ENCODE data around the gene CHEK2. TPM values are rescaled to one million over a fixed set of nuclear protein-coding genes. Genes with fewer than 3 reads are reported as not detected.
"Not testable (repeated sequence)": the region's sequence is repeated elsewhere in the genome, so short reads cannot be mapped to it uniquely, and the experiment has no call there.

The CHEK2 gene
- total RNA-seq, 1 donor from 2014 or later = 33.7 TPM

- H3K36me3 Mint-ChIP-seq (ENCODE audit: low read depth) = peaks cover 56% of the 10 kb centered on the region
- intact Hi-C loops (cut with micrococcal nuclease) = no loop called here
- peaks cover 16% of the 10 kb centered on the region for H3K4me1 Mint-ChIP-seq (ENCODE audit: low read depth)
- no peaks in the 10 kb centered on the region for H3K27me3 Mint-ChIP-seq (ENCODE audit: low read depth)
- no peak overlapping the region for H3K27ac Mint-ChIP-seq
- DNase-seq (ENCODE audit: low spot score) = no peak
- H3K4me3 Mint-ChIP-seq (ENCODE audit: low read depth) = no peak overlapping the region
- H3K9me3 Mint-ChIP-seq = no peaks in the 10 kb centered on the region
Measured at GRCh38 chr22:28710107-28710506, 31.5 kb downstream of the CHEK2 start.

- Mint-ChIP-seq H3K4me3 (ENCODE audit: low read depth) (no peak overlapping the region), H3K36me3 (ENCODE audit: low read depth) (peaks cover 57% of the 10 kb centered on the region), H3K27ac (no peak overlapping the region), H3K27me3 (ENCODE audit: low read depth) (no peaks in the 10 kb centered on the region), H3K4me1 (ENCODE audit: low read depth) (peaks cover 2% of the 10 kb centered on the region), H3K9me3 (no peaks in the 10 kb centered on the region)
- no peak for DNase-seq (ENCODE audit: low spot score)
- intact Hi-C loops (cut with micrococcal nuclease) = no loop called here
Measured at GRCh38 chr22:28706845-28707244, 34.8 kb downstream of the CHEK2 start.

GRCh38 chr22:28703436-28703835 is 38.2 kb downstream of the CHEK2 start:
- no peaks in the 10 kb centered on the region for H3K27me3 Mint-ChIP-seq (ENCODE audit: low read depth)
- H3K4me3 Mint-ChIP-seq (ENCODE audit: low read depth) = no peak overlapping the region
- no peaks in the 10 kb centered on the region for H3K4me1 Mint-ChIP-seq (ENCODE audit: low read depth)
- no peak for DNase-seq (ENCODE audit: low spot score)
- H3K9me3 Mint-ChIP-seq = no peaks in the 10 kb centered on the region
- intact Hi-C loops (cut with micrococcal nuclease) = no loop called here
- H3K36me3 Mint-ChIP-seq (ENCODE audit: low read depth) = peaks cover 57% of the 10 kb centered on the region
- no peak overlapping the region for H3K27ac Mint-ChIP-seq

- H3K4me3 Mint-ChIP-seq (ENCODE audit: low read depth) = no peak overlapping the region
- H3K36me3 Mint-ChIP-seq (ENCODE audit: low read depth) = peaks cover 56% of the 10 kb centered on the region
- no peak overlapping the region for H3K27ac Mint-ChIP-seq
- intact Hi-C loops (cut with micrococcal nuclease) = no loop called here
- H3K27me3 Mint-ChIP-seq (ENCODE audit: low read depth) = no peaks in the 10 kb centered on the region
- no peaks in the 10 kb centered on the region for H3K4me1 Mint-ChIP-seq (ENCODE audit: low read depth)
- no peaks in the 10 kb centered on the region for H3K9me3 Mint-ChIP-seq
- no peak for DNase-seq (ENCODE audit: low spot score)
Measured at GRCh38 chr22:28702891-28703290, 38.7 kb downstream of the CHEK2 start.

GRCh38 chr22:28693041-28693760 is 48.4 kb downstream of the CHEK2 start:
- intact Hi-C loops (cut with micrococcal nuclease); H3K9me3 Mint-ChIP-seq: not testable (repeated sequence)

GRCh38 chr22:28689796-28690195 is 51.8 kb downstream of the CHEK2 start:
- H3K4me3 Mint-ChIP-seq (ENCODE audit: low read depth); H3K27ac Mint-ChIP-seq; H3K4me1 Mint-ChIP-seq (ENCODE audit: low read depth); DNase-seq (ENCODE audit: low spot score); H3K9me3 Mint-ChIP-seq; H3K27me3 Mint-ChIP-seq (ENCODE audit: low read depth); intact Hi-C loops (cut with micrococcal nuclease): not testable (repeated sequence)
- H3K36me3 Mint-ChIP-seq (ENCODE audit: low read depth) = peaks cover 49% of the 10 kb centered on the region

More at GRCh38 chr22:28693041-28693760, 48.4 kb downstream of the CHEK2 start:
- H3K36me3 Mint-ChIP-seq (ENCODE audit: low read depth) = peaks cover 53% of the 10 kb centered on the region
- H3K4me1 Mint-ChIP-seq (ENCODE audit: low read depth); H3K27ac Mint-ChIP-seq; DNase-seq (ENCODE audit: low spot score); H3K27me3 Mint-ChIP-seq (ENCODE audit: low read depth); H3K4me3 Mint-ChIP-seq (ENCODE audit: low read depth): not testable (repeated sequence)

- H3K4me1 Mint-ChIP-seq (ENCODE audit: low read depth); DNase-seq (ENCODE audit: low spot score); H3K27ac Mint-ChIP-seq; H3K9me3 Mint-ChIP-seq; H3K4me3 Mint-ChIP-seq (ENCODE audit: low read depth); intact Hi-C loops (cut with micrococcal nuclease): not testable (repeated sequence)
- peaks cover 41% of the 10 kb centered on the region for H3K27me3 Mint-ChIP-seq (ENCODE audit: low read depth)
- peaks cover 12% of the 10 kb centered on the region for H3K36me3 Mint-ChIP-seq (ENCODE audit: low read depth)
Measured at GRCh38 chr22:28682966-28683365, 58.7 kb downstream of the CHEK2 start.

GRCh38 chr22:28680813-28681490 is 60.7 kb downstream of the CHEK2 start:
- DNase-seq (ENCODE audit: low spot score) = not testable (repeated sequence)
- peak overlapping the region; percentile 8 for H3K4me3 Mint-ChIP-seq (ENCODE audit: low read depth)

GRCh38 chr22:28679611-28680287 is 61.9 kb downstream of the CHEK2 start, which contains the start of gene TTC28:
TTC28 (minus strand) TSS chr22:28679840; CDS start chr22:28679723, 117 bp downstream.
- not testable (repeated sequence) for H3K36me3 Mint-ChIP-seq (ENCODE audit: low read depth); DNase-seq (ENCODE audit: low spot score); H3K9me3 Mint-ChIP-seq; H3K27ac Mint-ChIP-seq
- intact Hi-C loops (cut with micrococcal nuclease) = loop anchor here (10.0 kb wide), 1 partner anchor 145 kb away; no protein-coding TSS in a partner anchor
- H3K4me1 Mint-ChIP-seq (ENCODE audit: low read depth) = peaks cover 11% of the 10 kb centered on the region
- H3K27me3 Mint-ChIP-seq (ENCODE audit: low read depth) = peaks cover 62% of the 10 kb centered on the region
- H3K4me3 Mint-ChIP-seq (ENCODE audit: low read depth) = peak within 1 kb of the TSS; percentile 77

More at GRCh38 chr22:28680813-28681490, 60.7 kb downstream of the CHEK2 start:
- H3K9me3 Mint-ChIP-seq; H3K27ac Mint-ChIP-seq; H3K4me1 Mint-ChIP-seq (ENCODE audit: low read depth); intact Hi-C loops (cut with micrococcal nuclease); H3K36me3 Mint-ChIP-seq (ENCODE audit: low read depth): not testable (repeated sequence)
- peaks cover 51% of the 10 kb centered on the region for H3K27me3 Mint-ChIP-seq (ENCODE audit: low read depth)

GRCh38 chr22:28678778-28679610 is 62.6 kb downstream of the CHEK2 start:
- H3K27me3 Mint-ChIP-seq (ENCODE audit: low read depth) = peaks cover 68% of the 10 kb centered on the region
- DNase-seq (ENCODE audit: low spot score); H3K27ac Mint-ChIP-seq; H3K9me3 Mint-ChIP-seq; H3K36me3 Mint-ChIP-seq (ENCODE audit: low read depth): not testable (repeated sequence)
- peaks cover 17% of the 10 kb centered on the region for H3K4me1 Mint-ChIP-seq (ENCODE audit: low read depth)
- peak overlapping the region; percentile 51 for H3K4me3 Mint-ChIP-seq (ENCODE audit: low read depth)
- intact Hi-C loops (cut with micrococcal nuclease) = loop anchor here (10.0 kb wide), 1 partner anchor 146 kb away; no protein-coding TSS in a partner anchor

GRCh38 chr22:28678170-28678569 is 63.5 kb downstream of the CHEK2 start:
- H3K9me3 Mint-ChIP-seq; H3K4me3 Mint-ChIP-seq (ENCODE audit: low read depth); H3K36me3 Mint-ChIP-seq (ENCODE audit: low read depth); H3K27ac Mint-ChIP-seq; DNase-seq (ENCODE audit: low spot score): not testable (repeated sequence)
- intact Hi-C loops (cut with micrococcal nuclease) = loop anchor here (10.0 kb wide), 1 partner anchor 147 kb away; no protein-coding TSS in a partner anchor
- Mint-ChIP-seq H3K4me1 (ENCODE audit: low read depth) (peaks cover 24% of the 10 kb centered on the region), H3K27me3 (ENCODE audit: low read depth) (peaks cover 71% of the 10 kb centered on the region)

- intact Hi-C loops (cut with micrococcal nuclease) = loop anchor here (5.0 to 10.0 kb wide), 2 partner anchors 151 to 283 kb away; no protein-coding TSS in a partner anchor
- Mint-ChIP-seq H3K27me3 (ENCODE audit: low read depth) (peaks cover 62% of the 10 kb centered on the region), H3K4me3 (ENCODE audit: low read depth) (no peak overlapping the region), H3K9me3 (peaks cover 17% of the 10 kb centered on the region), H3K4me1 (ENCODE audit: low read depth) (peaks cover 26% of the 10 kb centered on the region), H3K27ac (peak overlapping the region; percentile 93), H3K36me3 (ENCODE audit: low read depth) (peaks cover 4% of the 10 kb centered on the region)
- DNase-seq (ENCODE audit: low spot score) = peak; percentile 41
Measured at GRCh38 chr22:28674121-28674563, 67.5 kb downstream of the CHEK2 start.

Measured in activated T-helper 2 cell treated with anti-CD3 and anti-CD28 coated beads, Interferon-gamma antibody, Interleukin-2, Interleukin-4, amounts not matched to agents 10 μg/mL and 5 μg/mL and 100 μg/mL, durations not matched to agents 14 hours and 24 hours and 36 hours (primary cell).